ENCODE results near the gene RGL2.

The RGL2 gene

GRCh38 chr6:33316603-33317418 is 18.1 kb upstream of the RGL2 start:
- in situ Hi-C loops (cut with HindIII; ENCODE audit: low sequenced_read_pairs) = no loop called here

- in situ Hi-C loops (cut with HindIII; ENCODE audit: low sequenced_read_pairs) = no loop called here
These were observed 17.3 kb upstream of the RGL2 start for GRCh38 chr6:33315793-33316602.

- in situ Hi-C loops (cut with HindIII; ENCODE audit: low sequenced_read_pairs) = no loop called here
These were observed 16.4 kb upstream of the RGL2 start for GRCh38 chr6:33314943-33315792.

GRCh38 chr6:33314515-33314942 is 15.8 kb upstream of the RGL2 start:
- in situ Hi-C loops (cut with HindIII; ENCODE audit: low sequenced_read_pairs) = no loop called here

GRCh38 chr6:33313709-33314514 is 15.2 kb upstream of the RGL2 start, which contains the start of gene TAPBP:
Gene TAPBP (minus strand): TSS chr6:33314078. CDS start chr6:33314041, 37 bp downstream.
- in situ Hi-C loops (cut with HindIII; ENCODE audit: low sequenced_read_pairs) = no loop called here

- in situ Hi-C loops (cut with HindIII; ENCODE audit: low sequenced_read_pairs) = no loop called here
These were observed 14.5 kb upstream of the RGL2 start for GRCh38 chr6:33313105-33313708.

- in situ Hi-C loops (cut with HindIII; ENCODE audit: low sequenced_read_pairs) = no loop called here
These were observed 13.8 kb upstream of the RGL2 start for GRCh38 chr6:33312361-33313104.

- in situ Hi-C loops (cut with HindIII; ENCODE audit: low sequenced_read_pairs) = no loop called here
These were observed 7.6 kb upstream of the RGL2 start for GRCh38 chr6:33306356-33306755.

- in situ Hi-C loops (cut with HindIII; ENCODE audit: low sequenced_read_pairs) = no loop called here
These were observed 6.3 kb upstream of the RGL2 start for GRCh38 chr6:33305052-33305451.

- in situ Hi-C loops (cut with HindIII; ENCODE audit: low sequenced_read_pairs) = no loop called here
These were observed 5.5 kb upstream of the RGL2 start for GRCh38 chr6:33304216-33304615.

GRCh38 chr6:33301877-33302276 is 3.1 kb upstream of the RGL2 start:
- in situ Hi-C loops (cut with HindIII; ENCODE audit: low sequenced_read_pairs) = no loop called here

- in situ Hi-C loops (cut with HindIII; ENCODE audit: low sequenced_read_pairs) = no loop called here
These were observed 649 bp upstream of the RGL2 start for GRCh38 chr6:33299237-33299944.

- in situ Hi-C loops (cut with HindIII; ENCODE audit: low sequenced_read_pairs) = no loop called here
These were observed 578 bp downstream of the RGL2 start for GRCh38 chr6:33297956-33298772.

GRCh38 chr6:33297406-33297955 is 1.3 kb downstream of the RGL2 start:
- in situ Hi-C loops (cut with HindIII; ENCODE audit: low sequenced_read_pairs) = no loop called here

GRCh38 chr6:33296797-33297405 is 1.8 kb downstream of the RGL2 start:
- in situ Hi-C loops (cut with HindIII; ENCODE audit: low sequenced_read_pairs) = no loop called here

- in situ Hi-C loops (cut with HindIII; ENCODE audit: low sequenced_read_pairs) = no loop called here
These were observed 2.9 kb downstream of the RGL2 start for GRCh38 chr6:33295621-33296369.
